ENCODE results near the gene MUC2. TPM values are rescaled to one million over a fixed set of nuclear protein-coding genes. Genes with fewer than 3 reads are reported as not detected.

MUC2 gene
- total and polyA plus RNA-seq, 9 of the 15 experiments (the other 6 are each of a cell fraction or from before 2014, with no cell fraction given) = under 0.01 to 0.18 TPM; not detected in 7

GRCh38 chr11:1034456-1035295, 40.0 kb upstream of the MUC2 start (continued):
- TF ChIP-seq MGA (IDR thresholded peaks at IDR 0.05) (no peak), IFI16 (CRISPR knock-in tag; IDR thresholded peaks at IDR 0.05) (no peak), BRF1 (IDR thresholded peaks at IDR 0.05; ENCODE audit: borderline replicate concordance, extremely low read depth, insufficient read length) (no peak), DACH1 (IDR thresholded peaks at IDR 0.05; ENCODE audit: partially characterized antibody) (no peak), FOXK2 (conservative IDR thresholded peaks at IDR 0.05 in 1 of 2, IDR thresholded peaks at IDR 0.05 in 1 of 2; ENCODE audit: low read depth in 2 of 2) (no peak), NR4A1 (CRISPR knock-in tag; IDR thresholded peaks at IDR 0.05) (no peak), NR4A1 (tag; IDR thresholded peaks at IDR 0.05) (no peak)
